ENCODE data around the gene PRDM16.

The PRDM16 gene

GRCh38 chr1:3316340-3316943 lies 247.4 kb downstream of the PRDM16 start:
- no peak for DNase-seq

GRCh38 chr1:3317456-3317855 lies 248.5 kb downstream of the PRDM16 start:
- no peak for DNase-seq

- no peak for DNase-seq
Observed at GRCh38 chr1:3318329-3318728, 249.3 kb downstream of the PRDM16 start.

- DNase-seq: peak; percentile 92
Observed at GRCh38 chr1:3319874-3320245, 250.9 kb downstream of the PRDM16 start.

GRCh38 chr1:3320246-3321152 lies 251.5 kb downstream of the PRDM16 start:
- peak; percentile 95 for DNase-seq

GRCh38 chr1:3321559-3322449 lies 252.8 kb downstream of the PRDM16 start:
- peak; percentile 67 for DNase-seq

GRCh38 chr1:3322450-3323020 lies 253.5 kb downstream of the PRDM16 start:
- no peak for DNase-seq

- peak; percentile 90 for DNase-seq
Observed at GRCh38 chr1:3323021-3323795, 254.2 kb downstream of the PRDM16 start.

- no peak for DNase-seq
Observed at GRCh38 chr1:3323796-3324703, 255.0 kb downstream of the PRDM16 start.

- DNase-seq: no peak
Observed at GRCh38 chr1:3324704-3325535, 255.9 kb downstream of the PRDM16 start.

- no peak for DNase-seq
Observed at GRCh38 chr1:3326516-3327388, 257.7 kb downstream of the PRDM16 start.

- peak; percentile 44 for DNase-seq
Observed at GRCh38 chr1:3327389-3327702, 258.3 kb downstream of the PRDM16 start.

GRCh38 chr1:3327936-3328590 lies 259.1 kb downstream of the PRDM16 start:
- DNase-seq: no peak

GRCh38 chr1:3329640-3330281 lies 260.8 kb downstream of the PRDM16 start:
- peak; percentile 95 for DNase-seq

- peak; percentile 15 for DNase-seq
Observed at GRCh38 chr1:3330771-3331245, 261.8 kb downstream of the PRDM16 start.

GRCh38 chr1:3331564-3331963 lies 262.6 kb downstream of the PRDM16 start:
- DNase-seq: no peak

GRCh38 chr1:3332043-3332442 lies 263.0 kb downstream of the PRDM16 start:
- no peak for DNase-seq

GRCh38 chr1:3332662-3333061 lies 263.7 kb downstream of the PRDM16 start:
- no peak for DNase-seq

All from DMS79 treated with DMSO at 0.1 percent for 48 hours (cell line).